22Rv1 (cell line): ENCODE results near the gene GULP1.

Experiments used
- H3K27ac ChIP-seq: fragments of 450-650 bp; 2 replicates; pipeline ENCODE4 v1.5.1; 2017
- CTCF ChIP-seq: fragments of 450-650 bp; IDR thresholded peaks from 2 replicates; pipeline ENCODE4 v1.5.1; 2017; ENCODE audit warnings: mild to moderate bottlenecking
- ZFX ChIP-seq: fragments of 450-650 bp; IDR thresholded peaks from 2 replicates; pipeline ENCODE4 v1.6.1; 2017; ENCODE audit warnings: antibody characterized with exemption, borderline replicate concordance

GULP1 gene

GRCh38 chr2:188406414-188406813, 114.7 kb downstream of the GULP1 start:
- TF ChIP-seq ZFX: no peak
- H3K27ac ChIP-seq: no peak overlapping the region

- H3K27ac ChIP-seq: no peak overlapping the region
- TF ChIP-seq CTCF (no peak), ZFX (no peak)
These were observed 119.0 kb downstream of the GULP1 start for GRCh38 chr2:188410504-188411235.

- TF ChIP-seq ZFX (no peak), CTCF (no peak)
- no peak overlapping the region for H3K27ac ChIP-seq
These were observed 120.5 kb downstream of the GULP1 start for GRCh38 chr2:188412190-188412589.

GRCh38 chr2:188414411-188414810, 122.7 kb downstream of the GULP1 start:
- TF ChIP-seq ZFX: no peak
- TF ChIP-seq CTCF: no peak

GRCh38 chr2:188414869-188415753, 123.4 kb downstream of the GULP1 start:
- peak overlapping the region; percentile 59 for H3K27ac ChIP-seq
- no peak for TF ChIP-seq ZFX
- no peak for TF ChIP-seq CTCF

More at GRCh38 chr2:188414411-188414810, 122.7 kb downstream of the GULP1 start:
- peak overlapping the region; percentile 59; the same call in 1 of the 2 replicates for H3K27ac ChIP-seq

GRCh38 chr2:188415754-188416083, 124.0 kb downstream of the GULP1 start:
- H3K27ac ChIP-seq: peak overlapping the region; percentile 59
- TF ChIP-seq CTCF (no peak), ZFX (no peak)

GRCh38 chr2:188416367-188416766, 124.7 kb downstream of the GULP1 start:
- peak overlapping the region; percentile 59 for H3K27ac ChIP-seq
- TF ChIP-seq CTCF (no peak), ZFX (no peak)
